Muscle layer of colon (tissue), 2 donors: ENCODE measurements around the gene LYPD6B.

ENCODE experiments used
- H3K27ac ChIP-seq: one replicate; pipeline ENCODE4 v1.7.0; 2013; ENCODE audit warnings: low read depth, mild to moderate bottlenecking, low read length, moderate library complexity
- H3K27me3 ChIP-seq, 2 donors: one replicate each; pipeline ENCODE4 v1.7.0; 2013; ENCODE audit warnings: low read length in 2 of 2, mild to moderate bottlenecking in 2 of 2; ENCODE audit not compliant: insufficient read depth in 2 of 2, control insufficient read depth in 1 of 2
- H3K36me3 ChIP-seq: one replicate; pipeline ENCODE4 v1.7.0; 2013; ENCODE audit warnings: mild to moderate bottlenecking, low read length; ENCODE audit not compliant: insufficient read depth
- H3K4me1 ChIP-seq: one replicate; pipeline ENCODE4 v1.7.0; 2013; ENCODE audit warnings: mild to moderate bottlenecking, low read length; ENCODE audit not compliant: insufficient read depth
- H3K4me3 ChIP-seq, 2 donors: one replicate each; pipeline ENCODE4 v1.7.0; 2013; ENCODE audit warnings: low read length in 2 of 2, low read depth in 1 of 2, mild to moderate bottlenecking in 1 of 2, moderate library complexity in 1 of 2
- H3K9ac ChIP-seq: one replicate; pipeline ENCODE4 v1.7.0; 2013; ENCODE audit warnings: low read length
- H3K9me3 ChIP-seq: one replicate; pipeline ENCODE4 v1.7.0; 2013; ENCODE audit warnings: mild to moderate bottlenecking, low read length
- donor health status: abdominal sarcoma.
- donor health status: Adenocarcinoma of cecum.

Gene LYPD6B

DNA sequence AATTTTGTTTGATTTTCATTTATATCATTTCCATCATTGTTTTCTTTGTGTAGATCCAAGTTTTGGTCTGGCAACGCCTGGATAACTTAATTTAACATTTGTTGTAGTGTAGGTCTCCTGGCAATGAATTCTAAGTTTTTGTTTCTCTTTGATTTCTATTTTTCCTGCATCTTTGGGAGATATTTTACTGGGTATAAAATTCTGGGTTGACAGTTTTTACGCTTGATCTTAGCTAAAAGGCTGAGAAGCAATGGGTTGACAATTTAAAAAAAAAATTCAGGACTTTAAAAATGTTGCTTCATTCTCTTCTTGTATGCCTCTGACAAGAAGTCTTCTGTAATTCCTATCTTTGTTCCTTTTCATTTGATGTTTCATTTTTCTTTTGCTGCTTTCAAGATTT lies 8.6 kb downstream of the LYPD6B start:
- no peaks in the 10 kb centered on the region for H3K36me3 ChIP-seq
- H3K9ac ChIP-seq, result no peak overlapping the region

DNA sequence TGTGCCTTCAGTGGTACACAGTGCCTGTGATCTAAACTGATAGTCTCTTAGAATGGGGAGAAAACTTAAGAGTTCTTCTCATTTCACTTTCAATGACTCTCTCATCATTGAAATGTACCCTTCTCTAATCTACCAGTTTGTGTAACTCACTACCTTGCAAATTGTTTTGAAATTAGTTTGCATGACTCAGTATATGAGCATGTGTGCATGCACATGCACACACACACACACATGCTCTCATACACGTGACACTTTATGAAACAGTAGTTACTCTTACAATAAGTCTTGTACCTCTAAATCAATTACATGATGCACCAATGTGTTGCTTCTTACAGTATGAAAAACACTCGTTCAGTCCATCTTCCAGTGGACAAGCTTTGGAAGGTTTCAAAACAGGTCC lies 10.6 kb downstream of the LYPD6B start:
- no peak overlapping the region for H3K9ac ChIP-seq
- H3K4me3 ChIP-seq, result no peak overlapping the region
- H3K9me3 ChIP-seq, result no peaks in the 10 kb centered on the region

More for the DNA sequence above, 8.6 kb downstream of the LYPD6B start:
- Histone ChIP-seq H3K27ac (no peak overlapping the region), H3K4me3 (no peak overlapping the region), H3K9me3 (no peaks in the 10 kb centered on the region), H3K4me1 (no peaks in the 10 kb centered on the region), H3K27me3 (no peaks in the 10 kb centered on the region)

DNA sequence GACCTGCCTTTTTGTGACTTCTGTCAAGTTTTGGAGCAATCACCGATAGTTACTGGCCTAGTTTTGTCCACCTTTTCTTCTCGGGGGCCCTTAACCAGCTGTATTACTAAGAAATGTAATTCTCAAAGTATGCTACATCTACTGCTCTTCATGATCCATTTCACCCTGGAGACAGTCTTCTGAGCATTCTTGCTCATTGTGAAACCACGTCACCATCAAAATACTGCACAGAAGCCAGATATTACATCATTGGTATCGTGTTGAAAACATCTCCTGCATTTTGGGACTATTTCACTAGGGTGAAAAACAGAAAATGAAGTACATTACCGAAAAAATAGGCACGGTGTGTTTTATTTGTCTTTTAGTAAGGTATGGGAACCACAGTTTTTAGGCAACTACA lies 11.7 kb downstream of the LYPD6B start:
- Histone ChIP-seq H3K9ac (no peak overlapping the region), H3K9me3 (no peaks in the 10 kb centered on the region), H3K4me3 (no peak overlapping the region), H3K27ac (no peak overlapping the region), H3K27me3 (no peaks in the 10 kb centered on the region), H3K4me1 (no peaks in the 10 kb centered on the region), H3K36me3 (no peaks in the 10 kb centered on the region)

More for the DNA sequence above, 10.6 kb downstream of the LYPD6B start:
- no peaks in the 10 kb centered on the region for H3K36me3 ChIP-seq
- no peaks in the 10 kb centered on the region for H3K27me3 ChIP-seq
- no peak overlapping the region for H3K27ac ChIP-seq
- no peaks in the 10 kb centered on the region for H3K4me1 ChIP-seq

DNA sequence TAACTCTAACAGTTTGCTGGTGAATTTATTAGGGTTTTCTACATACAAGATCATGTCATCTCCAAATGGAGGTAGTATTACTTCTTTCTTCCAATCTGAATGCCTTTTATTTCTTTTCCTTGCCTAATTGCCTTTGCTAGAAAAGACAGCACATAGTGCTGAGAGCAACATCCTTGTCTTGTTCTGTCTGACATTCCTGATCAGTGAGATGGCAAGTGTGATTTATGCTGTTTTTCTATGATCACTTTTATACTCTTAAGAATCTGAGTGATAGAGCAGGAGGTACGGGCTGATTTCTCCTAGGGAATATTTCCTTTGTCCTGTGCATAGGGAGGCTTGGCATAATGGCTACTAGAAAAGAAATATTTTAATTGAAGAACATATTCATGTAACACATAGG lies 17.3 kb downstream of the LYPD6B start:
- H3K9ac ChIP-seq, result no peak overlapping the region
- H3K4me1 ChIP-seq, result no peaks in the 10 kb centered on the region
- H3K27me3 ChIP-seq, result no peaks in the 10 kb centered on the region
- no peaks in the 10 kb centered on the region for H3K9me3 ChIP-seq
- H3K4me3 ChIP-seq, result no peak overlapping the region
- no peaks in the 10 kb centered on the region for H3K36me3 ChIP-seq
- H3K27ac ChIP-seq, result no peak overlapping the region

DNA sequence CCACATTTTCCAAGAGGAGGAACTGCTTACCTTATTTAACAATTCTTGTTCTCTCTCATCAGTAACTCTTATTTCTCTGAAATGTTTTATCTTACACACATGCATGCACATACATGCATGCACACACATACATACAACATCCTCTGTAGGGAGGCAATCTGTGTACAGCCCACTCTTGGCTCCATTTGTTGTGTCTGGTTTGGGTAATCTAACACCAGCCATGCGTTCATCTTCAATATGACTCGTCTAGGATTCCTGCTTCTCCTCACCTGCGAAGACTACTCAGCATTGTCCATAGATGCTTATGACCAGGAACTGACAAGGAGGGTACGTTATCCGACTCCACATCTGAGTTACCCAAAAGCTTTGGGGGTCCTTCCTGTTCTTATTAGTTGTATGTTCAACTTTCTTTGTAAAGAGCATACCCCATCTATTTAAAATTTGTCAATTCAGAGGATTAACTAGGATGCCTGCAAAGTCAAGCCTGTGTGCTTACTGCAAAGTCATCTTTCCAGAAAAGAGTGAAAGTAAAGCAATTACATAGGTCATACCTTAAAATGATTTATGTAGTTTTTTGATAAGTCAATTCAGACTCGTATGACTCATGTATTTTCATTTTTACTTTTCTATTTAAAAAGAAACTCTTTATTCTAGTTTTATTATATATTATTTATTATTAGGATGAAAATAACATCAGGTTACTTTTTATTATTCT lies 18.2 kb downstream of the LYPD6B start:
- no peaks in the 10 kb centered on the region for H3K9me3 ChIP-seq

DNA sequence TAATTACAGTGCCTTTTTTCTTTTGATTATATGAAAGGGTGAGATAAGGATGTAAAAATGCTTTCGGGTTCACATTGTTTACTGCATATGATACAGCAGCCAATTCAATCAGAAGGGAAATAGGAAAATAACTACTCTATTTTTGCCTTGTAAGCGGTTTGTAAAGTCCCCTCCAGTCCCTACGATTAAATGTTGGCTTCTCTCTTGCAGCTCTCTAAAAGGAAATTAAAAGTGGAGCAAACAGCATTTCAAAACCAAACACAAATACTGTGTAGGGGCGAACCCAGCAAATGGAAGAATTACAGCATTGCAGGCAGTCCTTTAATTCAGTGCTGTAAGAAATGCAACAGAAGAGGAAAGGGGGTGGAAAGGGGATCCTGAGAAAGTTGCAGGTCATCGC lies 18.9 kb downstream of the LYPD6B start:
- Histone ChIP-seq H3K9ac (no peak overlapping the region), H3K4me1 (no peaks in the 10 kb centered on the region), H3K27ac (no peak overlapping the region), H3K27me3 (no peaks in the 10 kb centered on the region), H3K4me3 (no peak overlapping the region), H3K36me3 (no peaks in the 10 kb centered on the region), H3K9me3 (no peaks in the 10 kb centered on the region)

More for the DNA sequence above, 18.2 kb downstream of the LYPD6B start:
- Histone ChIP-seq H3K27me3 (no peaks in the 10 kb centered on the region), H3K4me3 (no peak overlapping the region), H3K36me3 (no peaks in the 10 kb centered on the region), H3K9ac (no peak overlapping the region), H3K4me1 (no peaks in the 10 kb centered on the region), H3K27ac (no peak overlapping the region)

DNA sequence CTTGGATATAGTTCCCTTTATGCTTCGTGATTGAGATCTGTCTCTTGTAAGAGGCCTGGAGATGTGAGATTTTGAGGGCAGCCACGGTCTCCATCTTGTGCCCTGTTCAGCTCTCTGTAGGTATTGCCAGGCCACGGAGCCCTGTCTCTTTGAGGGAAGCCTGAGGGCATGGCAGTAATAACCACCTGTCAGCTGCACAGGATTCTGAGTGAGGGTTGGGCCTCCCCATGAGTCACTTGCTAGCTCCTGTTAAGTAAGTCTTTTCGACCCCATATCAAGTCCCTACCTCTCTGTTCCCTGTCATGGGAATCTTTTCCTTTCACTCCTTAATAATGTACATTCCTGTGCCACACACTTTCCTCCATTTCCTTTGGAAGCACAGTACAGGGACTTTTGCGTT lies 20.4 kb downstream of the LYPD6B start:
- no peak overlapping the region for H3K9ac ChIP-seq
- no peaks in the 10 kb centered on the region for H3K4me1 ChIP-seq
- no peak overlapping the region for H3K27ac ChIP-seq
- no peaks in the 10 kb centered on the region for H3K27me3 ChIP-seq
- no peak overlapping the region for H3K4me3 ChIP-seq
- H3K9me3 ChIP-seq, result no peaks in the 10 kb centered on the region
- H3K36me3 ChIP-seq, result no peaks in the 10 kb centered on the region

DNA sequence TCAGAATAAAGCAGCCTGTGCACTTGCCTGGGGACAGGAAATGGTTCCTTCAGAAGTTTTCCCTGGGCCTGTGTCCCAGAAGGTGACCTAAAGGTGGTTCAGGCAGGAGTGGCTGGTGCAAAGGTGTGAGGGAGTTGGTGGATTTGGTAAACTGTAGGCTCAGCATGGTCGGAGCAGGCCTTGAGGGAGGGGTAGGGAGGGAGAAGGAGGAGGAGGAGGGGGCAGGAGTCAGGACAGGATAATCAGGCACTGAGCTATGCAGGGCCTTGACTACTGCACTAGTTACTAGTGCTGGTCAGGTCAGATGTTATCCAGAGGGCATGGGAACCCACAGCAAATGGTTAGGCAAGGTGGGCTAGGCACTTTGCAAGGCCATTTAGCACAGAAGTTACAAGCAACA lies 21.3 kb downstream of the LYPD6B start:
- Histone ChIP-seq H3K9ac (no peak overlapping the region), H3K27ac (no peak overlapping the region), H3K9me3 (no peaks in the 10 kb centered on the region), H3K36me3 (no peaks in the 10 kb centered on the region), H3K27me3 (no peaks in the 10 kb centered on the region), H3K4me1 (no peaks in the 10 kb centered on the region), H3K4me3 (no peak overlapping the region)

DNA sequence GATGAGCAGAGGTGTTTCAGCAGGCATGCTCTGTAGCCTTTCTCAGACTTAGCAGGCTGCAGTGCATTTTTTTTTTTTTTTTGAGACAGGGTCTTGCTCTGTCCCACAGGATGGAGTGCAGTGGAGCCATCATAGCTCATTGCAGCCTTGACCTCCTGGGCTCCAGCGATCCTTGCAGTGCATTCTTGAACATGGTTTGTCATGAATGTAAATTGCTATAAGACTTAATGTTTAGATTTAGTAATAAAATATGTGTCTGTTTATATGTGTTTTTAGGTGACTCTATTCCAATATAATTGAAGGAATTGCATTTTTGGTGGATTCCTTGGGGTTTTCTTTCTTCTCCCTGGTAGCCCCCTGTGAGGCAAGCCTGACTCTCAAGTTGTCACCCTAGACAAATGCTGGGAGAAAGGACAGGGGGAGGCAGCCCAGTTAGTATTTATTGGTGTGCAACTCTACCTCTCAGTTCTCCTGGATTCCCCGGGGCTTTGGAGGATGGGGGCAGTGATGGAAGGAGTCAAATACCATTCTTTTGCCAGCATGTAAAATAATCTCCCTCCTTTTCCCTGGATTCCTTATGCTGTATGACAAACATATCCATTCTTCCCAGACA lies 22.7 kb downstream of the LYPD6B start:
- no peaks in the 10 kb centered on the region for H3K9me3 ChIP-seq
- H3K36me3 ChIP-seq, result no peaks in the 10 kb centered on the region
- H3K4me3 ChIP-seq, result no peak overlapping the region

DNA sequence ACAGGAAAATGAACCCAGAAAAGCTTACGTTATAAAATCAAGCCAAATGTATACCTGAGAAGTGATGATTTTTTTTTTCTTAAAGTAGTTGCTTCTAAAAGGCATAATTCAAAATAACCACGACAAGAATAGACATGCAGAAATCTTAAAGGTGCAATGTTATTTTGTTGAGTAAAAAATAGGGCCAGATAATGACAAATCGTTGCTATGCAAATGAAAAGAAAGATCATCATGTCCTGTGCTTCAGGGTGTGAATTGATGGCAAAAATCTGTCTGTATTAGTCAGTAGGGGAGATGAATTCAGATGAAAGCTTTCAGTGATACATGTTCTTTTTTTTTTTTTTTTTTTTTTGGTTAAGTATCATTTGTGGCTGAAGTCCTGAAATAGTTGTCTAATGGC lies 24.0 kb downstream of the LYPD6B start:
- H3K4me1 ChIP-seq, result peaks cover 3% of the 10 kb centered on the region
- no peaks in the 10 kb centered on the region for H3K9me3 ChIP-seq
- H3K36me3 ChIP-seq, result no peaks in the 10 kb centered on the region
- no peak overlapping the region for H3K27ac ChIP-seq
- H3K4me3 ChIP-seq, result no peak overlapping the region
- no peaks in the 10 kb centered on the region for H3K27me3 ChIP-seq
- no peak overlapping the region for H3K9ac ChIP-seq

More for the DNA sequence above, 22.7 kb downstream of the LYPD6B start:
- Histone ChIP-seq H3K9ac (no peak overlapping the region), H3K27ac (no peak overlapping the region), H3K27me3 (no peaks in the 10 kb centered on the region), H3K4me1 (peaks cover 3% of the 10 kb centered on the region)

DNA sequence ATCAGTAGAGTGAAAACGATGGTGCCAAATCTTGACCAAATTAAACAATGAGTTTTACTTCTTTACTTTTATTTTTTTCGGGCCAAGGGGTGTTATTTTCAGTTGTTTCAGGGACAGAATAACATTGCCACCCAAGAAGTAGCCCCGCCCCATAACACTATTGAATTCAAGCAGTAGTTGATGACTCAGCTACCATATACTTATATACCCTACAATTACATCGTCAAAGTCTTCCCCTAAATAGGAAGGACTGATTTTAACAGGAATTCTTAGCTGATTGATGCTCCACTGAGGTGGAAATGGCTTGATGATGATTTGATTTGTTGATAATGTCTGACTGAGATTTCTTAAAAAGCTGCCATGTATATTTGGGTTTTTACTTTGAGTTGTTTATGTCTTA lies 24.7 kb downstream of the LYPD6B start:
- Histone ChIP-seq H3K9ac (no peak overlapping the region), H3K4me1 (peaks cover 3% of the 10 kb centered on the region), H3K27ac (no peak overlapping the region), H3K36me3 (no peaks in the 10 kb centered on the region), H3K9me3 (no peaks in the 10 kb centered on the region), H3K27me3 (no peaks in the 10 kb centered on the region), H3K4me3 (no peak overlapping the region)

DNA sequence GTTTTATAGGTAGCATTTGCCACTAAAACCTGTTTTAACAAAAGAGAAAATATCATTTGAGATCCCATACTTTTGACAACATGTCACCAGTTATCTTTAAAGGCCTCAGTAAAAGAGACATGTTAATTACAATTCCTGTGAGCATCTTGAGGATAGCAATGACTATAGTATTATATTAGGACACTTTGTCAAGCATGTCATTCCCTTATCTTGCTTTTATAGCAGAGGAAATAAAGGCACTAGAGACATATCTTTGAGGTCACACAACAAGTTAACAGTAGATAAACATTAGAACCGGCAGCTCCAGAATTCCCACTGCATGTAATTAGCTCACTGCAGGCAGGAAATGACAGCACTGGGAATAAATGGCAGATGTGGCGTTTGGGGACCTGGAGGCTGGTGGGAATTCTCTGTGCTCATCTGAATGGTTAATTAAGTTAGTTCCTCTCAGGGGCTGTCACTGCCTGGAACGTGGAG lies 25.9 kb downstream of the LYPD6B start:
- peaks cover 3% of the 10 kb centered on the region for H3K4me1 ChIP-seq
- no peaks in the 10 kb centered on the region for H3K9me3 ChIP-seq
- H3K27ac ChIP-seq, result no peak overlapping the region
- no peaks in the 10 kb centered on the region for H3K27me3 ChIP-seq
- H3K4me3 ChIP-seq, result no peak overlapping the region
- no peaks in the 10 kb centered on the region for H3K36me3 ChIP-seq
- H3K9ac ChIP-seq, result no peak overlapping the region
